ENCODE measurements around the gene PRPF40A.

DNA sequence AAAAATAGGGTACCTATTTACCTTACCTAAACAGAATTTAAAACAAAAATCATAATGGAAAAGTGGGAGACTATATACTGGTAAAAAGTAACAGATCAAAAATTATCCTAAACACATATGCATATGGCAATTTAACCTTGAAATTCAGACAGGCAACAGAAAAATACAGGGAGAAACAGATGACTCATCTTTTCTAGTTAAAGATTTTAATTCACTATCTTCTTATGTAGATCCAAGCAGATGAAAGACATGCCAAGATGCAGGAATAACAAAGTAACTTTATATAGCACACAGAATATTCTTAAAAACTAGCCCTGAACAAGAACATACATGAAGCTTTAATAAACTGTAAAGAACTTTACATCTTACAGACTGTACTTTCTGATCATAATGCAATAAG is 30.9 kb downstream of the PRPF40A start:
- TF ChIP-seq, protein P1, sequence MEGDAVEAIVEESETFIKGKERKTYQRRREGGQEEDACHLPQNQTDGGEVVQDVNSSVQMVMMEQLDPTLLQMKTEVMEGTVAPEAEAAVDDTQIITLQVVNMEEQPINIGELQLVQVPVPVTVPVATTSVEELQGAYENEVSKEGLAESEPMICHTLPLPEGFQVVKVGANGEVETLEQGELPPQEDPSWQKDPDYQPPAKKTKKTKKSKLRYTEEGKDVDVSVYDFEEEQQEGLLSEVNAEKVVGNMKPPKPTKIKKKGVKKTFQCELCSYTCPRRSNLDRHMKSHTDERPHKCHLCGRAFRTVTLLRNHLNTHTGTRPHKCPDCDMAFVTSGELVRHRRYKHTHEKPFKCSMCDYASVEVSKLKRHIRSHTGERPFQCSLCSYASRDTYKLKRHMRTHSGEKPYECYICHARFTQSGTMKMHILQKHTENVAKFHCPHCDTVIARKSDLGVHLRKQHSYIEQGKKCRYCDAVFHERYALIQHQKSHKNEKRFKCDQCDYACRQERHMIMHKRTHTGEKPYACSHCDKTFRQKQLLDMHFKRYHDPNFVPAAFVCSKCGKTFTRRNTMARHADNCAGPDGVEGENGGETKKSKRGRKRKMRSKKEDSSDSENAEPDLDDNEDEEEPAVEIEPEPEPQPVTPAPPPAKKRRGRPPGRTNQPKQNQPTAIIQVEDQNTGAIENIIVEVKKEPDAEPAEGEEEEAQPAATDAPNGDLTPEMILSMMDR (IDR thresholded peaks at IDR 0.05; ENCODE audit: insufficient read depth, low read depth, low read length): no peak
- no peak for TF ChIP-seq EZH2 (IDR thresholded peaks at IDR 0.05; ENCODE audit: insufficient read depth, low read length)

Measured in astrocyte (in vitro differentiated cells and primary cell).